ENCODE measurements around the gene TUBA1C. TPM values are rescaled to one million over a fixed set of nuclear protein-coding genes. Genes with fewer than 3 reads are reported as not detected.
"Not testable (repeated sequence)": the region's sequence is repeated elsewhere in the genome, so short reads cannot be mapped to it uniquely, and the experiment has no call there.

TUBA1C gene
- polyA plus RNA-seq, 1 experiment = 2,194 TPM

DNA sequence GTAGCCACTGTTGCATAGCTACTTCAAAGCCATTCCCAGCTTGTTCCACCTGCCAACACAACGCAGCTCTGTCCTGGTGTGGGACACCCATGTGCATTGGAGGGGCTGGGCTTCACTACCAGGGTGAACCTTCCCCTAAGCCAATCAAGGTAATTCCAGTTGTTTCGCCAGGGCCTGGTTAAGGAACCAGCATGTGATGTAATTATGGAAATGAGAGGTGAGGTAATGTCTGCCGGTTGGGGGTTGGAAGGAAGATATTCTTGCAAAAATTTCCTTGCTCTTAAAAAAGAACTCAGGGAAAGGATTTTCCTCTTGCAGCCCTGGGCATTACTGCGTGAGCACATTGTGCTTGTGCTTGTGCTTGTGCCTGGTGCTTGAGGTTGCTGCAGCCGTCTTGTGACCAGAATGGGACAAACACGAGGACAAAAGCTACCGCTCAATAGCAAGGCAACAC lies 14.9 kb downstream of the TUBA1C start:
- H3K4me3 ChIP-seq (ENCODE audit: low read depth, low read length) = no peak overlapping the region
- 0 out of 2 replicates have a peak, but pooled peaks cover 1% of the 10 kb centered on the region for H3K36me3 ChIP-seq (ENCODE audit: control insufficient read depth, insufficient read depth, low read length)
- ChIA-PET CTCF (interaction anchor here (0.8 to 4.3 kb wide), 3 partner anchors 9 to 79 kb away, joined by 3 to 26 read pairs (median 4); no protein-coding TSS in a partner anchor), POLR2A (interaction anchor here (0.6 kb wide), 1 partner anchor 147 kb away, joined by 3 read pairs; no protein-coding TSS in a partner anchor)
- no peak for DNase-seq (ENCODE audit: low read depth)
- H3K27me3 ChIP-seq (ENCODE audit: control insufficient read depth, insufficient read depth, low read length) = no peaks in the 10 kb centered on the region; the same call in 1 of the 2 replicates
- TF ChIP-seq, protein P1, sequence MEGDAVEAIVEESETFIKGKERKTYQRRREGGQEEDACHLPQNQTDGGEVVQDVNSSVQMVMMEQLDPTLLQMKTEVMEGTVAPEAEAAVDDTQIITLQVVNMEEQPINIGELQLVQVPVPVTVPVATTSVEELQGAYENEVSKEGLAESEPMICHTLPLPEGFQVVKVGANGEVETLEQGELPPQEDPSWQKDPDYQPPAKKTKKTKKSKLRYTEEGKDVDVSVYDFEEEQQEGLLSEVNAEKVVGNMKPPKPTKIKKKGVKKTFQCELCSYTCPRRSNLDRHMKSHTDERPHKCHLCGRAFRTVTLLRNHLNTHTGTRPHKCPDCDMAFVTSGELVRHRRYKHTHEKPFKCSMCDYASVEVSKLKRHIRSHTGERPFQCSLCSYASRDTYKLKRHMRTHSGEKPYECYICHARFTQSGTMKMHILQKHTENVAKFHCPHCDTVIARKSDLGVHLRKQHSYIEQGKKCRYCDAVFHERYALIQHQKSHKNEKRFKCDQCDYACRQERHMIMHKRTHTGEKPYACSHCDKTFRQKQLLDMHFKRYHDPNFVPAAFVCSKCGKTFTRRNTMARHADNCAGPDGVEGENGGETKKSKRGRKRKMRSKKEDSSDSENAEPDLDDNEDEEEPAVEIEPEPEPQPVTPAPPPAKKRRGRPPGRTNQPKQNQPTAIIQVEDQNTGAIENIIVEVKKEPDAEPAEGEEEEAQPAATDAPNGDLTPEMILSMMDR (IDR thresholded peaks at IDR 0.05; ENCODE audit: insufficient read depth, low read depth, low read length) = no peak

DNA sequence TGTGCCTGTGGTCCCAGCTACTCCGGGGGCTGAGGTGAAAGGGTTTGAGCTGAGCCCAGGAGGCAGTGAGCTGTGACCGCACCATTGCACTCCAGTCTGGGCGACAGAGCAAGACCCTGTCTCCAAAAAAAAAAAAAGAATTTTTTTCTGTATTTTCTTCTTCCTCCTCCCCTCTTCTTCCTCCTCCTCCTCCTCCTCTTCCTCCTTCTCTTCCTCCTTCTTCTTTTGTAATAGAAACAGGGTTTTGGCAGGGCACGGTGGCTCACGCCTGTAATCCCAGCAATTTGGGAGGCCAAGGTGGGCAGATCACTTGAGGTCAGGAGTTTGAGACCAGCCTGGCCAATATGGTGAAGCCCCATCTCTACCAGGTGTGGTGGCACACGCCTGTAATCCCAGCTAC lies 15.7 kb downstream of the TUBA1C start:
- DNase-seq (ENCODE audit: low read depth); H3K36me3 ChIP-seq (ENCODE audit: control insufficient read depth, insufficient read depth, low read length); H3K4me3 ChIP-seq (ENCODE audit: low read depth, low read length); POLR2A ChIA-PET; H3K27me3 ChIP-seq (ENCODE audit: control insufficient read depth, insufficient read depth, low read length): not testable (repeated sequence)
- CTCF ChIA-PET = interaction anchor here (1.0 kb wide), 1 partner anchor 14 kb away, joined by 3 read pairs; the partner anchor contains the start of gene PRPH

DNA sequence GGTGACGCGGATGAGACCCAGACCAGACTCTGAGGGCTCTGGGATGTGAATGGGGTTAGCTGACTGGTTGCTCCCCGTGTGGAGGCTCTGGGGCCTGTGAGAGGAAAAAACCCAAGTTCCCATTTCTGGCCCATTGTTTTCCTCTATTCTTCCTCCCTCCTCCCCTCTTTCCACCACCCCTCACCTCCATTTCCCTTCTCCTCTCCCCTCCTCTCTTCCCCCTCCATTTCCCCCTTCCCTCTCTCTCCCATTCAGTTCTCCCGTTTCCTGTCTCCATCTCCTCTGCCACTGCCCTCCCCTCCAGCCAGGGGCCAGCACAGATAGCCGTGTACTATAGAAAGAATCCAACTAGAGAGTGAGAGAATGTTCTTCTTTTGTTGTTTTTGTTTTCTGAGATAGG lies 17.4 kb downstream of the TUBA1C start:
- no peak overlapping the region for H3K4me3 ChIP-seq (ENCODE audit: low read depth, low read length)
- H3K36me3 ChIP-seq (ENCODE audit: control insufficient read depth, insufficient read depth, low read length) = no peaks in the 10 kb centered on the region
- ChIA-PET CTCF (interaction anchor here (1.1 to 2.1 kb wide), 6 partner anchors 10 to 230 kb away, joined by 3 to 7 read pairs (median 4); no protein-coding TSS in a partner anchor), POLR2A (no interaction called here)
- no peak for DNase-seq (ENCODE audit: low read depth)
- H3K27me3 ChIP-seq (ENCODE audit: control insufficient read depth, insufficient read depth, low read length) = peaks cover 5% of the 10 kb centered on the region
- TF ChIP-seq, protein P1 (IDR thresholded peaks at IDR 0.05; ENCODE audit: insufficient read depth, low read depth, low read length) = no peak

DNA sequence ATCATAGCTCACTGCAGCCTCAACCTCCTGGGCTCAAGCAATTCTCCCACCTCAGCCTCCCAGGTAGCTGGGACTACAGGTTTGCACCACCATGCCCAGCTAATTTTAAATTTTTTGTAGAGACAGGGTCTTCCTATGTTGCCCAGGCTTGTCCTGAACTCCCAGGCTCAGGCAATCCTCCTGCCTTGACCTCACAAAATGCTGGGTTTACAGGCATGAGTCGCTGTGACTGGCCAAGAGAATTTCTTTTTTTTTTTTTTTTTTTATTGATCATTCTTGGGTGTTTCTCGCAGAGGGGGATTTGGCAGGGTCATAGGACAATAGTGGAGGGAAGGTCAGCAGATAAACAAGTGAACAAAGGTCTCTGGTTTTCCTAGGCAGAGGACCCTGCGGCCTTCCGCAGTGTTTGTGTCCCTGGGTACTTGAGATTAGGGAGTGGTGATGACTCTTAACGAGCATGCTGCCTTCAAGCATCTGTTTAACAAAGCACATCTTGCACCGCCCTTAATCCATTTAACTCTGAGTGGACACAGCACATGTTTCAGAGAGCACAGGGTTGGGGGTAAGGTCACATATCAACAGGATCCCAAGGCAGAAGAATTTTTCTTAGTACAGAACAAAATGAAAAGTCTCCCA lies 18.0 kb downstream of the TUBA1C start:
- H3K36me3 ChIP-seq (ENCODE audit: control insufficient read depth, insufficient read depth, low read length); H3K27me3 ChIP-seq (ENCODE audit: control insufficient read depth, insufficient read depth, low read length); POLR2A ChIA-PET; DNase-seq (ENCODE audit: low read depth); H3K4me3 ChIP-seq (ENCODE audit: low read depth, low read length): not testable (repeated sequence)
- CTCF ChIA-PET = interaction anchor here (1.1 to 2.1 kb wide), 6 partner anchors 12 to 230 kb away, joined by 3 to 7 read pairs (median 4); no protein-coding TSS in a partner anchor

DNA sequence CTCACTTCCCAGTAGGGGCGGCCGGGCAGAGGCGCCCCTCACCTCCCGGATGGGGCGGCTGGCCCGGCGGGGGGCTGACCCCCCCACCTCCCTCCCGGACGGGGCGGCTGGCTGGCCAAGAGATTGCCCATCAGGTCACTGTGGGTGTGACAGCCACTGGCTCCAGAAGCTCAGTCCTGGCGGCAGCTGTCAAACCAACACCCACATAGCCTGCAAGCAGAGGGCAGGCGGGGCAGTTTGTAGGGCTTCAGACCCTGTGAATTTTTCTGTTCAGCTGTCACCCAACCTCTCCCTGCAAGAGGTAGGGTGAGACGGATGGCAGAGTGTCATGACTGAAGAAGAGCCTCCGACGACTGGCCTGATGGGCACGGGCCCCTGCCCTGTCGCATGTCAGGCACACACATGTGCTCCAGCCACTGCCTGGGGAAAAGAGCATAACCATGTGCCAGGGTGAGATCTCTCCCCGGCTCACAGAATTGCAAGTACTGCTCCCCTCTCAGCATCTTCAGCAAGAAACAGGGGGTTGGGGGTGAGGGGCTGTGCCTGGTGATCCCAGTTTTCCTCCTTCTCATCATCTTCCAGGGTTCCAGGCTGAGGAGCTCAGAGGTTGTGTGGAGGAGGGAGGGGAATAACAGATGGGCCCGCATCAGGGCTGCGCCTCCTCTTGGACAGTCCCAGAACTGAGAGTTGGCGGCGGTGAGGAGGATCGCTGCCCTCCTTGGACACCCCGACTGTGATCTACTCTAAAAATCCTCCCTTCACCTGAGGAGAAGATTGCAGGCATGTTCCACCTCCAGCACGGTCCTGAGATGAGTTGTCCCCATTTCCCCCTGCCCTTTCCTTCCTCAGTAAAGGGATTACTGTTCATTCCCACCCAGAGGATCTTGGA lies 18.9 kb downstream of the TUBA1C start:
- POLR2A ChIA-PET = no interaction called here
- TF ChIP-seq, protein P1 (IDR thresholded peaks at IDR 0.05; ENCODE audit: insufficient read depth, low read depth, low read length) = no peak
- Histone ChIP-seq H3K4me3 (ENCODE audit: low read depth, low read length) (no peak overlapping the region), H3K36me3 (ENCODE audit: control insufficient read depth, insufficient read depth, low read length) (no peaks in the 10 kb centered on the region), H3K27me3 (ENCODE audit: control insufficient read depth, insufficient read depth, low read length) (peaks cover 7% of the 10 kb centered on the region)
- CTCF ChIA-PET = interaction anchor here (1.0 to 7.9 kb wide), 4 partner anchors 9 to 64 kb away, joined by 3 to 94 read pairs (median 5); partner anchors contain the start of gene PRPH
- DNase-seq (ENCODE audit: low read depth) = no peak

DNA sequence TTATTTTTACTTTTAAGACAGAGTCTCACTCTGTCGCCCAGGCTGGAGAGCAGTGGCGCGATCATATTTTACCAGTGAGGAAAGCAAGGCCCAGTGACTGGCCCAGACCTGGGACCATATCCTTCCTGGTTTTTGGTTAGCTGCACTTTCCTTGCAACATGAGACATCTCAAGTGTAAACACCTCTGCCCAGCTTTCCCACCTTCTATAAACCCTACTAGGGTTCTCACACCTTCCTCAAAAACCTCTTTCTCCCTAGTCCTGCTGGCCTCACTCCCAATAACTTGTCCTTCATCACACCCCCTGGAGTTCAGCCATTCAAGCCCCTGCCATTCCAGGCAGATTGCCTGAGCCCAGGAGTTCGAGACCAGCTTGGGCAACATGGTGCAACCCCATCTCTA lies 19.8 kb downstream of the TUBA1C start:
- no peak overlapping the region for H3K4me3 ChIP-seq (ENCODE audit: low read depth, low read length)
- CTCF ChIA-PET = interaction anchor here (0.9 to 7.9 kb wide), 5 partner anchors 8 to 63 kb away, joined by 3 to 94 read pairs (median 3); partner anchors contain the start of gene PRPH
- TF ChIP-seq, protein P1 (IDR thresholded peaks at IDR 0.05; ENCODE audit: insufficient read depth, low read depth, low read length) = no peak
- no peak for DNase-seq (ENCODE audit: low read depth)
- POLR2A ChIA-PET = no interaction called here
- H3K27me3 ChIP-seq (ENCODE audit: control insufficient read depth, insufficient read depth, low read length) = peaks cover 7% of the 10 kb centered on the region
- H3K36me3 ChIP-seq (ENCODE audit: control insufficient read depth, insufficient read depth, low read length) = no peaks in the 10 kb centered on the region

Data from BJ (cell line).